Renal cortex interstitium (tissue), 11 donors: ENCODE results near the gene TMEM87B. TPM values are rescaled to one million over a fixed set of nuclear protein-coding genes. Genes with fewer than 3 reads are reported as not detected.
"Not testable (repeated sequence)": the region's sequence is repeated elsewhere in the genome, so short reads cannot be mapped to it uniquely, and the experiment has no call there.

Experiments used
- DNase-seq, 11 donors: peaks; one replicate each; pipeline ENCODE4 v3.0.0-alpha.2; 2013; ENCODE audit warnings: low read depth in 9 of 11, low spot score in 4 of 11; ENCODE audit errors: extremely low read depth in 1 of 11
- polyA plus RNA-seq, 3 donors: library from polyadenylated mRNA; unstranded; fragments of 120-200 nt; gene quantifications; one replicate each; pipeline ENCODE4 v1.2.1, GENCODE V29; 2013; ENCODE audit not compliant: insufficient read length in 3 of 3

Gene TMEM87B
- polyA plus RNA-seq, 3 donors, result 16.2 to 24.1 (median 22.7) TPM

DNA sequence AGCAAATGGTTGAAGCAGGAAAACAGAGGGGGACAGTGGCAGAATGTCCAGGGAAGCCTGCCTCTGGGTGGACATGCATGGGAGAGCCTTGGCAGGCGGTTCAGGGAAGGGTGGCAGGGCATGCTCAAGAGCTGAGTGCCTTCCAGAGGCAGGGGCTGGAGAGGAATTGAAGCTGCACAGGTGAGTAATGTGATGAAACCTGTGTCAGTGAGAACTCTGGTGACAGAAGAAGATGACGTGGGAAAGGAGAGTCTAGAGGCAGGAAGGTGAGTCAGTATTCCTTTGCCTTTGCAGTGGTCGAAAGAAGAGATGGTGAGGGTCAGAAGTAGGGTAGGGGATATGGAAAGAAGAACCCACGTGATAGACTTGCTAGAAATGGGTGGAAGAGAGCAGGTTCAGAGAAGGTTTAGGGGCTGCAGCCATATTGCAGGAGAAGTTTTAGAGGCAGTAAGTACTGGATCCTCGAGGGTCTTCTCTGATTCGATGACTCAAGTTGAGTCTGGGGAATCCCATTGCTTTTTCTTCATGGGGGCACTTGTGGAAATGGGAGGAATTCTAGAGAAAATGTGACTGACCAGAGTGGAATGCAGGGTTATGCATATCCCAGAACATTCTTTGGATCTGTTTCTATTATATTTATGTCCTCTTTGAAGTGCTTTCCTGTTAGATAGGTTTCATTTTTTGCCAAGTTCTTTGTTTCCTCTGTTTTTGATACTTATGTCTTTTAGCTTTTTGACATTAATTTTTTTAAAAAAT lies 37.4 kb downstream of the TMEM87B start:
- no peak for DNase-seq

DNA sequence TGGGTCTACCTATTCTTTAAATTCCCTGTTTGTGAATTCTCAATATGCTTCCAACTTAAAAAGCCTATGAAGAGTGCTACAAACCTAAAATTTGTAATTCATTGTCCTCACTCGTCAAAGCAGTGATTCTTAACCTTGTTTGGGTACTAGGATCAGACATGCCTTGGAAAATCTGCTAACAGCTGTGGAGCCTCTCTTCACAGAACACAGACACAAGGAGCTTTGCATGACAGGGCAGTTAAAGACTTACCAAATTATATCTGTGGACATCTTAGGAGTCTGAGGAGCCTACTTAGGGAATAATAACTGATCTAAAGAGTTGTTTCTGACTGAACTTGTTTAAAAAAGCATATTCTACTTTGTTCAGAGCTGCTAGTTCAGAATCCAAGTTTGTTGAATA lies 38.1 kb downstream of the TMEM87B start:
- no peak for DNase-seq

DNA sequence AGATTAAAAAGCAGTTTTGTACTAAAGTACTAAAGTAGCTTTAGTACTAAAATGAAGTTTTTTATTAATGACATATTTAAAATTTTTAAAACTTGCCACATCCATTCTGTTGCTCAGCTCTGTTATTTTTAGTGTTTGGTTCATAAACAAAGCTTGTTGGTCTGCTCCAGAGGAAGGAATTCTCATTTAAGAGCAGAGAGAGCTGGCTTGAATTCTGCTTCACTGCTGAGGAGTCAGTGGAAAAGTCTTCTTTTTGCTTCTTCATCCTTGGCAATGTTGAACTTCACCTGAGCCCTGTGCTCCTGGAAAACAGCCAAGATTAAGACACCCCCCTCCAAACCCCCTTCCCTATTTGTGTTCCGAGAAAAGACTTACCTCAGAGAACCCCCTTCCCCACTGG lies 40.6 kb downstream of the TMEM87B start:
- no peak for DNase-seq

DNA sequence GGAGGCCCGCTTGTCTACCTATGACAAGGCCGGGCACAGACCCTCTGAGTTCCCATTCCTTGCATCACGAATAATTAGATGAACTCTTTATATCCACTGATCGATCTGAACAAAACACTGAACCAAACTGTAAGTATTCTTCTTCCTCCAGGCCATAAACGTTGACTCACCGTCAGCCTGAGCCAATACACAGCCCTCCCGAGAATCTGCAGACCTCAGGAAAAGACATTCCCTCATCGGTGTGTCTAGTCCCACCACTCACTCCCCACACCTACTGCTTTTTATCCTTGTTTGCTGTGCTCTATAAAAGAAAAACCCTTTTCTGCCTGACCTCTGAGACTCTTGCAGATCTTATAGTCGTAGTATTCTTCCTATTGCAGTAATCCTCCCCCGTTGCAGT lies 41.0 kb downstream of the TMEM87B start:
- no peak for DNase-seq

DNA sequence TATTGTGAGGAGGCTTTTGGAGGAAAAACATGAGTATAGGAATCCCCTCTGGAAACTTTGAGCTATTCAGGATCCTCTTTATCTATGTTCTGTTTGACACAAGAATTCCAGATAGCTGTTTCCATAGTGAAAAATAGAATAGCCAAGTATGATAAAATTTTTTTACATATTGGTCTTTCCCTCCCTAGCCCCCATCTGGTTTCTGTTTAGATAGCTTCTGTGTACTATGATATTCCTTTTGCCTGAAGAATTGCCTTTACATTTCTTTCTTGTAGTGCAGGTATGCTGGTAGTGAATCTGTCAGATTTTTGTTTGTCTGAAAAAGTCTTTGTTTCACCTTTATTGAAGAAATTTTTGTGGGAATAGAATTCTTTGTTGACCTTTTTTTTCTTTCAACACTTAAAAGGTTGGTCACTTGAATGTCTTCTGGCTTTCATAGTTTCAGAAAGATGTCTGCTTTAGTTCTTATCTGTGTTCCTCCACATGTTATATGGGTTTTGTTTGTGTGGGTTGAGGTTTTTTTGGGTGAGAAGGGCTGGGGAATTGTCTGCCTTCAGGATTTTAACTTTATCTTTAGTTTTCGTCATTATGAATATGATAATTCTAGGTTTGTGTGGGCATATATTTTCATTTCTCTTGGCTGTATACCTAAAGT lies 53.2 kb downstream of the TMEM87B start:
- no peak for DNase-seq

DNA sequence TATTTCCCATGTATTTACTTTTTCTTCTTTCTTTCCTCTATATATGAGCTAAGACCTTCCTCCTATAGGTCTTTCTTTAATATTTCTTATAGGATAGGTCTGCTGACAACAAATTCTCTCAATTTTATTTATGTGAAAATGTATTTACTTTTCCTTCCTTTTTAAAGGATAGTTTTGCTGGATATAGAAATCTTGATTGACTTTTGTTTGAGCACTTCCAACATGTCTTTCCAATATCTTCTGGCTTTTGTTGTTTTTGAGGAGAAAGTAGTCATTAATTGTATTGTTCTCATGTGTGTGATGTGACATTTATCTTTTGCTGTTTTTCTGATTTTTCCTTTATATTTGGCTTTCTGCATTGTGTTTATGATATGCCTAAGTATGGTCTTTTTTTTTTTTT lies 54.2 kb downstream of the TMEM87B start:
- no peak for DNase-seq

DNA sequence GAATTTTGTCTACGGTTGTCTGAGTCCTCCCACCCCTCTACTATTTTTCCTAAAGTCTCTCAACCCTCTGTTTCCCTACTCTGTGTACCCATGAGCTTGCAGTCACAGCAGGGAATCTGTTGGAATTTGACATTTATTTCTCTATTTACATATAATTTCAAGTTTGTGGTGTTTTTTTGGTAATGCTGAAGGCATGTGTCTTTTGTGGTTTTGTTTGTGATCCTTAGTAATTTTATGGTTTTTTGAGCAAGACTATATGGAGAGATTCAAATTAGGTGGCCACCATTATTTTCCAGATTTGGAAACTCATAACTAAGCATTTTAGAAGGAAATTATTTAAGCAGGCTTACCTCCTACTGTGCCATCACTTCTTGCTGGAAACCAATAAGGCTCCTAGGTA lies 55.9 kb downstream of the TMEM87B start:
- DNase-seq, result no peak

DNA sequence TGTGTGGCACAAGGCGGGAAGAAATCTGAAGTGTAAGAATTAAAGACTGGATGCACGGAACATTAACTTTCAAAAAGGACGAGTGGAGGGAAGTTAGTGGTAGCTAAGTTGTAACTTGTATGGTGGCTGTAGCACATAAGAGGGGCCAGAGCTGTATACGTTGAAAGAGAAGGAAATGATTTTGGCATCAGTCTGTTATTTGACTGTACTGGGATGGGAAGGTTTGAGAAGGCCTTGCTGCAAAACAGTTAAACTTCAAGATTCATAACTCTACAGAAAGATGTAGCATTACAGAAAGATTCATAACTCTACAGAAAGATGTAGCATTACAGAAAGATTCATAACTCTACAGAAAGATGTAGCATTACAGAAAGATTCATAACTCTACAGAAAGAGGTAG lies 58.3 kb downstream of the TMEM87B start:
- not testable (repeated sequence) for DNase-seq

DNA sequence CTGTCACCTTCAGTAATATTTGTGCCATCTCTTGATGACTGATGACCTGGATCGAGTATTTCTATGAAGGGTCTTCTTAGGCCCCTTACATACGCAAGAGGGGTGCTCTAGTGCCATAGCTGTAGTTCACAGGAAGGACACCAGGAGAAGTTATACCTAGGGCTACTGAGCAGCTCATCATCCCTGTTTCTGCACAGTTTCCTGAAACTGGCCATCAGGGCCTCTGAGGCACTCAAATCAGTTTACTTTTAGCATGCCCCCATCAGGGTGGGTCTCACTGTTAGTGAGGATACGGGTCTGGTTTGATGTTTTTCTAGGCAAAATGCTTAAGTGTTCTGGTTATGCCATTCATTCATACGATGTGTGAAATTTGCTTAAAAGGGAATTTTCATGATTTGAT lies 63.1 kb downstream of the TMEM87B start:
- no peak for DNase-seq

DNA sequence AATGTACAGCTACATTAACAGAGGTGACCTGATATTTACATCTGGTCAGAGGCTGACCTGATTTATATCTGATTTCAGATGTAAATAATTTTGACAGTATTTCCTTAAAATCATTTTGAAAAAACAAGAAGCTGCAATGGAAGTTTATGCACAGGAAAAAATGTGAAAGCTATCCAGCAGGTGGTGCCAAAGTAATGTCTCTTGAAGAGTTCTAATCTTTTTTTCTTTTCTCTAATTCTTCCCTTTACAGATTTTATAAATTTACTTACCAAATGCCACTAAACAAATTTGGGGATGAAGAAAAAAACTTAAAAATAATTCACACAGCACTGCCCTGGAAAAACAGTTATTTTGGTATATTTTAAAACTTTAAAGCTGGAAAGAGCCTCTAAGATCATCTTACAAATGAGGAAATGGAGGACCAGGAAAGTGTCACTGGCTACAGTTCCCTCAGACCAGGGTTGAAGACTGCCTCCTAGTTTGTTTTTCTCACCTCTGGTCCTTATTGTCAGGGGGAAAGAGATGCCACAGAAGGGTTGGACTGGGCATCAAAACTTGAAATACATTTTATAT lies 66.7 kb downstream of the TMEM87B start:
- DNase-seq, result peak in 6 of 11 donors; percentile 38 to 55 (median 46)

DNA sequence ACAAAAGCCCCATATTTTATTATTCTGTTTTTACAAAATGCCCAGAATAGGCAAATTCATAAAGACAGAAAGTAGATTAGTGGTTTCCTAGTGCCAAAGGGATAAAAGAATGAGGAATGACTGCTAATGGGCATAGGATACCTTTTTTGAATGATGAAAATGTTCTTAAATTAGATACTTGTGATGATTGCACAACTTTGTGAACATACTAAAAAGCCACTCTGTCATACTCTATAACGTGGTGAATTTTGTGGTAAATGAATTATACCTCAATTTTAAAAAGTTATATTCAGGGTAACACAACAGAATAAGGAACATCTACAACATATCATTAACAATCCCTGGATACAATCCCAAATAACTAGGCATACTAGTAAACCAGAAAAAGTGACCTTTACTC lies 74.0 kb downstream of the TMEM87B start:
- no peak for DNase-seq

DNA sequence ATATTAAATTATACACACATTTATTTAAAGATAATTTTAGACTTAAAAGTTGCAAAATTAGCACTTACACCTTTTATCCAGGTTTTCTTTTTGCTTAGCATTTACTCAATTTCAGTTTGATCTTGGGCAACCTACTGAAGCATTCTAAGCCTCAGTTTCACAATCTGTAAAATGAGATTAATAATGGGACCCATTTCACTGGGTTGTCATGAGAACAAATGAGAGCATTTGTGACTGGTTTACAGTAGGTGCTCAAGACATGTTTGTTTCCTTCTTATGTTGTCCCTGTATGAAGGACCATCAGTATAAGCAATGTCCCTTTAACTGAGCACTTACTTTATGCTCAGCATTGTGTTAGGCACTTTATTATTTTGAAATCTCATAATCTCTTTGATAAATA lies 78.3 kb downstream of the TMEM87B start:
- DNase-seq, result no peak

DNA sequence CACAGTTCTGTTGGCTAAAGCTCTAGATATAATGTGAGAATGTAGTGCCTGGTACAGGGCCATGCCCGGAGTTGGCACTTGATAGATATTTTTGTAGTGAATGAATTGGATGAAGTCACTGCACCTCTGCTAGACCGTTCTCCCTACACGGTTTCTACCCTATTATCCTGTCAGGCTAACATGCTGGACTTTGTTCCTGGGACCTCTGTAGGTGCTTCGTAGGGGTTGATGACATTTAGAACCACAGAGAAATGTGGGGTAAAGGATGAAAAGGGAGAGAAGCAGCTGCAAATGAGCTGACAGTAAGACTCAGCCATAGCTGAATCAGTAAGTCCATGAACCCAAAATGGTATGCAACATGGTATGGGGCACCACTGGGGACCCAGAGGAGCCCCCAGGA lies 79.1 kb downstream of the TMEM87B start:
- DNase-seq, result no peak

DNA sequence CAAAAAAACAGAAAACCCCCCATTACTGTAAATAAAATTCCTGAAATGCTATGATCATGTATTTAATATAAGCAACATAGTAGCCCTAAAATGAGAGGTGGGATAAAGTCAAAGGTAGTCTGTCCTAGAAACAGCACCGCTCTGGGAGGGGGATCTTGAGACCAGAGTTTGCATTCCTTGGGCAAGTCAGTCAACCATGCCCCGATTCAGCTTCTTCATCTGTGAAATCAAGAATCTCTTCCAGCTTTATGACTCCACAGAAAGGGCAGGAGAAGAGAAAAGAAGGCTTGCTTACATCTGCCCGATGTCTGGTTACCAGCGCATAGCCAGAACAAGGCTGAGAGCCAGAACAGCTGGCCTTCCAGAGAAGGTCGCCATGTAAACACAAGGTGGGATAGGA lies 81.0 kb downstream of the TMEM87B start:
- no peak for DNase-seq

DNA sequence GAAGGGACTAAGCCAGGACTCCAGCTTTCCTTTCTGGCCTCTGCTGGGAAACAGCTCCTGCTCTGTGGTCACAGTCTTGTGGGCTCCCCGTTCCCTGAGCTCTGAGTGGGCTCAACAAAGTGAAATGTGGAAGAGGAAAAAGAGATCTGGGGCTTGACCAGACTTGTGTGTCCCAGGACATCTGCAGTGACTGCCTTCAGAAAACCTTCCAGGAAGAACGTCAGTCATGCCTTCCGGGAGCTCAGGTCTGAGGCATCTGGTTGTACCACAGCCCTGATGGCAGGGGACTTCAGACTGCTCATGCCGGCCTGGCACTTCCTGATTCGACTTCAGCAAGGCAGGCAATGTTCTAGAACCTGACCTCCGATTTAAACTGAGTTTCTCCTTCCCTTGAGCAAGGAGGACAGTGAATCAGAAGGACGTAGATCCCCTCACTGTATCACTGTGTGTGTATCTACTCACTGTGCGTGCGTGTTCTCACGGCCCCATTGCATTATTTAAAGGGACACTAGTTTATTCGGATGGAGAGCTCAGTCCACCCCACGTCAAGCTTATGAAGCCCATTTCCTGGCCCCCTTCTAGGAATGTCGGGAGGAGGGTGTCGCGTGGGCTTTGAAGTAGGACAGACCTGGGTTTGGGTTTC lies 82.6 kb downstream of the TMEM87B start:
- no peak for DNase-seq

DNA sequence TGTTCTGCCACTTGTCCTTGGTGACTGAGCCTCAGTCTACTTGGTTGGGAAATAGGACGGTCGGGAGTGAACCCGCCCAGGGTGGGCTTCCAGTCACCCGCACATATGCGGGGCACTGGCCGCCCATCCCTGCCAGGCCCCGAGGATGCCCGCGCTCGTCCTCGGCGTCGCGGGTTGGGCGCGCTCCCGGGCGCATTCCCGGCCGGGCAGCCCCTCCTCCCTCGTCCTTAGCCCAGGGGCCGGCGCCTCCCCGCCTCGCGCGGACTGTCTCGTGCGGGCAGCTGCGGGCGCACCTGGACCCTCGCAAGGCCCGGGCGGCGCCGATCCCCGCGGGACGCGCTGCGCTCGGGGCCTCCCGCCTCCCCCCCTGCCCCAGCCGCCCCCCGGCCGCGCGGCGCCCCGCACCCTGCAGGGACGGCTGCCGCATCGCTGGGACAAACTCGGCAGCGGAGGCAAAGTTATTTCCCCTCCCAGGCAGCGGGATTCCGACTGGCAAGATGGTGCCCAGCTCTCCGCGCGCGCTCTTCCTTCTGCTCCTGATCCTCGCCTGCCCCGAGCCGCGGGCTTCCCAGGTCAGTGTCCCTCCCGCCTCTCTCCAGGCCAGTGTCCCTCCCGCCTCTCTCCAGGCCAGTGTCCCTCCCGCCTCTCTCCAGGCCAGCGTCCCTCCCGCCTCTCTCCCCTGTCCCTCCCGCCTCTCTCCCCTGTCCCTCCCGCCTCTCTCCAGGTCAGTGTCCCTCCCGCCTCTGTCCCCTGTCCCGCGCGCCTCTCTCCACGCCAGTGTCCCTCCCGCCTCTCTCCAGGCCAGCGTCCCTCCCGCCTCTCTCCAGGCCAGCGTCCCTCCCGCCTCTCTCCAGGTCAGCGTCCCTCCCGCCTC lies 83.3 kb downstream of the TMEM87B start, which contains the start of gene FBLN7:
Gene FBLN7, plus strand, starts transcription at position 227 of the 874 bp plus-strand sequence. Its CDS starts 271 bp downstream, at position 498.
- no peak for DNase-seq

DNA sequence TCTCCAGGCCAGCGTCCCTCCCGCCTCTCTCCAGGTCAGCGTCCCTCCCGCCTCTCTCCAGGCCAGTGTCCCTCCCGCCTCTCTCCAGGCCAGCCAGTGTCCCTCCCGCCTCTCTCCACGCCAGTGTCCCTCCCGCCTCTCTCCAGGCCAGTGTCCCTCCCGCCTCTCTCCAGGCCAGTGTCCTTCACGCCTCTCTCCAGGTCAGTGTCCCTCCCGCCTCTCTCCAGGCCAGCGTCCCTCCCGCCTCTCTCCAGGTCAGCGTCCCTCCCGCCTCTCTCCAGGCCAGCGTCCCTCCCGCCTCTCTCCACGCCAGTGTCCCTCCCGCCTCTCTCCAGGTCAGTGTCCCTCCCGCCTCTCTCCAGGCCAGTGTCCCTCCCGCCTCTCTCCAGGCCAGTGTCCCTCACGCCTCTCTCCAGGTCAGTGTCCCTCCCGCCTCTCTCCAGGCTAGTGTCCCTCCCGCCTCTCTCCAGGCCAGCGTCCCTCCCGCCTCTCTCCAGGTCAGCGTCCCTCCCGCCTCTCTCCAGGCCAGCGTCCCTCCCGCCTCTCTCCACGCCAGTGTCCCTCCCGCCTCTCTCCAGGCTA lies 84.1 kb downstream of the TMEM87B start:
- DNase-seq, result not testable (repeated sequence)

DNA sequence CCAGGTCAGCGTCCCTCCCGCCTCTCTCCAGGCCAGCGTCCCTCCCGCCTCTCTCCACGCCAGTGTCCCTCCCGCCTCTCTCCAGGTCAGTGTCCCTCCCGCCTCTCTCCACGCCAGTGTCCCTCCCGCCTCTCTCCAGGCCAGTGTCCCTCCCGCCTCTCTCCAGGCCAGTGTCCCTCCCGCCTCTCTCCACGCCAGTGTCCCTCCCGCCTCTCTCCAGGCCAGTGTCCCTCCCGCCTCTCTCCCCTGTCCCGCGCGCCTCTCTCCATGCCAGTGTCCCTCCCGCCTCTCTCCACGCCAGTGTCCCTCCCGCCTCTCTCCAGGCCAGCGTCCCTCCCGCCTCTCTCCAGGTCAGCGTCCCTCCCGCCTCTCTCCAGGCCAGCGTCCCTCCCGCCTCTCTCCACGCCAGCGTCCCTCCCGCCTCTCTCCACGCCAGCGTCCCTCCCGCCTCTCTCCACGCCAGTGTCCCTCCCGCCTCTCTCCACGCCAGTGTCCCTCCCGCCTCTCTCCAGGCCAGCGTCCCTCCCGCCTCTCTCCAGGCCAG lies 84.7 kb downstream of the TMEM87B start:
- DNase-seq, result not testable (repeated sequence)
